ENCODE results near the gene HBS1L.

Gene HBS1L

GRCh38 chr6:135084916-135085269, 30.3 kb upstream of the HBS1L start:
- H3K9me2 ChIP-seq (replicated peaks; ENCODE audit: control insufficient read depth, low read length) = no peaks in the 10 kb centered on the region
- H3K9me3 ChIP-seq (ENCODE audit: control insufficient read depth, insufficient read depth, low read length) = peaks cover 13% of the 10 kb centered on the region
- H3K27me3 ChIP-seq (ENCODE audit: control insufficient read depth, low read length) = no peaks in the 10 kb centered on the region
- H4K20me1 ChIP-seq (ENCODE audit: control insufficient read depth, insufficient read depth, low read depth, low read length) = no peaks in the 10 kb centered on the region
- peaks cover 6% of the 10 kb centered on the region for H3K36me3 ChIP-seq (ENCODE audit: control insufficient read depth, low read length)
- peaks cover 67% of the 10 kb centered on the region for H3K4me1 ChIP-seq (ENCODE audit: control insufficient read depth, low read length)
- peak overlapping the region; percentile 18 for H3K27ac ChIP-seq (ENCODE audit: low read depth, low read length)
- H3K79me2 ChIP-seq (ENCODE audit: control insufficient read depth, low read length) = no peaks in the 10 kb centered on the region
- H3K4me3 ChIP-seq (ENCODE audit: low read length) = no peak overlapping the region
- peaks cover 2% of the 10 kb centered on the region; the same call in 1 of the 2 replicates for H3F3A ChIP-seq (ENCODE audit: control insufficient read depth, insufficient read depth)
- TF ChIP-seq EZH2phosphoT487 (IDR thresholded peaks at IDR 0.05; ENCODE audit: borderline replicate concordance, low read length) (no peak), CTCF (IDR thresholded peaks at IDR 0.05; ENCODE audit: low read depth, low read length, poor library complexity, severe bottlenecking) (no peak)
- H3K4me2 ChIP-seq (ENCODE audit: low read length) = peak overlapping the region; percentile 42

- TF ChIP-seq CTCF (IDR thresholded peaks at IDR 0.05; ENCODE audit: low read depth, low read length, poor library complexity, severe bottlenecking) = no peak
- no peak for TF ChIP-seq EZH2phosphoT487 (IDR thresholded peaks at IDR 0.05; ENCODE audit: borderline replicate concordance, low read length)
- Histone ChIP-seq H3K27ac (ENCODE audit: low read depth, low read length) (peak overlapping the region; percentile 18), H3K9me3 (ENCODE audit: control insufficient read depth, insufficient read depth, low read length) (peaks cover 13% of the 10 kb centered on the region), H3K36me3 (ENCODE audit: control insufficient read depth, low read length) (peaks cover 6% of the 10 kb centered on the region), H3K9me2 (replicated peaks; ENCODE audit: control insufficient read depth, low read length) (no peaks in the 10 kb centered on the region), H3K4me1 (ENCODE audit: control insufficient read depth, low read length) (peaks cover 61% of the 10 kb centered on the region), H3F3A (ENCODE audit: control insufficient read depth, insufficient read depth) (peaks cover 2% of the 10 kb centered on the region; the same call in 1 of the 2 replicates), H3K27me3 (ENCODE audit: control insufficient read depth, low read length) (no peaks in the 10 kb centered on the region), H3K4me2 (ENCODE audit: low read length) (peak overlapping the region; percentile 42), H4K20me1 (ENCODE audit: control insufficient read depth, insufficient read depth, low read depth, low read length) (no peaks in the 10 kb centered on the region), H3K79me2 (ENCODE audit: control insufficient read depth, low read length) (no peaks in the 10 kb centered on the region), H3K4me3 (ENCODE audit: low read length) (peak overlapping the region; percentile 10)
Measured at GRCh38 chr6:135084001-135084915, 29.6 kb upstream of the HBS1L start.

- Histone ChIP-seq H3F3A (ENCODE audit: control insufficient read depth, insufficient read depth) (peaks cover 2% of the 10 kb centered on the region; the same call in 1 of the 2 replicates), H3K4me3 (ENCODE audit: low read length) (no peak overlapping the region), H3K79me2 (ENCODE audit: control insufficient read depth, low read length) (no peaks in the 10 kb centered on the region), H3K9me2 (replicated peaks; ENCODE audit: control insufficient read depth, low read length) (no peaks in the 10 kb centered on the region), H3K36me3 (ENCODE audit: control insufficient read depth, low read length) (peaks cover 6% of the 10 kb centered on the region), H3K27me3 (ENCODE audit: control insufficient read depth, low read length) (no peaks in the 10 kb centered on the region), H3K4me2 (ENCODE audit: low read length) (no peak overlapping the region), H3K4me1 (ENCODE audit: control insufficient read depth, low read length) (peaks cover 46% of the 10 kb centered on the region), H3K9me3 (ENCODE audit: control insufficient read depth, insufficient read depth, low read length) (peaks cover 13% of the 10 kb centered on the region), H3K27ac (ENCODE audit: low read depth, low read length) (no peak overlapping the region), H4K20me1 (ENCODE audit: control insufficient read depth, insufficient read depth, low read depth, low read length) (no peaks in the 10 kb centered on the region)
- TF ChIP-seq CTCF (IDR thresholded peaks at IDR 0.05; ENCODE audit: low read depth, low read length, poor library complexity, severe bottlenecking) (no peak), EZH2phosphoT487 (IDR thresholded peaks at IDR 0.05; ENCODE audit: borderline replicate concordance, low read length) (no peak)
Measured at GRCh38 chr6:135081966-135082365, 27.3 kb upstream of the HBS1L start.
